Tibial nerve (tissue), 4 donors: Measurements from ENCODE around the gene ATP5F1A.

Source experiments
- CTCF ChIP-seq, 5 experiments: fragments of 200-600 bp in 3 of 5; fragments of 450-650 bp in 2 of 5; sonication (generic) in 3 of 5; IDR thresholded peaks; one replicate each; pipeline ENCODE4 v1.5.1; 2016 to 2019; ENCODE audit warnings: antibody characterized with exemption in 5 of 5, mild to moderate bottlenecking in 3 of 5, moderate library complexity in 2 of 5
- EP300 ChIP-seq, 2 donors: sonication (generic); formaldehyde crosslinking; IDR thresholded peaks; one replicate each; pipeline ENCODE4 v1.6.1; 2017; ENCODE audit warnings: antibody characterized with exemption in 2 of 2, mild to moderate bottlenecking in 1 of 2
- POLR2A ChIP-seq, 2 donors: fragments of 450-650 bp; IDR thresholded peaks; one replicate each; pipeline ENCODE4 v1.6.1; 2017; ENCODE audit warnings: antibody characterized with exemption in 2 of 2, mild to moderate bottlenecking in 2 of 2, moderate library complexity in 2 of 2

GRCh38 chr18:46110406-46110805 lies 12.3 kb upstream of the ATP5F1A start:
- TF ChIP-seq CTCF (IDR thresholded peaks at IDR 0.05), result no peak
- TF ChIP-seq EP300 (IDR thresholded peaks at IDR 0.05), result no peak
- TF ChIP-seq POLR2A (IDR thresholded peaks at IDR 0.05), result no peak
